Fibroblast of lung (primary cell): ENCODE data around the gene EIF2AK2. TPM values are rescaled to one million over a fixed set of nuclear protein-coding genes. Genes with fewer than 3 reads are reported as not detected.

Experiments used
- DNase-seq, 2 donors: peaks; one replicate each; pipeline versions ENCODE4 v3.0.0 to v3.0.0-alpha.2; 2010; ENCODE audit warnings: low read depth in 2 of 2
- H2AFZ ChIP-seq: 2 replicates; pipeline ENCODE4 v1.5.1; 2012; ENCODE audit warnings: low read length, control low read depth, inconsistent platforms
- H3K27ac ChIP-seq: 2 replicates; pipeline ENCODE4 v1.5.1; 2011; ENCODE audit warnings: low read length, control low read depth; ENCODE audit not compliant: insufficient read depth
- H3K27me3 ChIP-seq: 2 replicates; pipeline ENCODE4 v1.5.1; 2011; ENCODE audit warnings: mild to moderate bottlenecking, low read length; ENCODE audit not compliant: control insufficient read depth, insufficient read depth
- H3K36me3 ChIP-seq: 2 replicates; pipeline ENCODE4 v1.5.1; 2011; ENCODE audit warnings: low read length; ENCODE audit not compliant: control insufficient read depth, insufficient read depth
- H3K4me1 ChIP-seq: 2 replicates; pipeline ENCODE4 v1.5.1; 2011; ENCODE audit warnings: low read length; ENCODE audit not compliant: control insufficient read depth, insufficient read depth; ENCODE audit errors: extremely low read depth
- H3K4me2 ChIP-seq: 2 replicates; pipeline ENCODE4 v1.5.1; 2011; ENCODE audit warnings: low read length, control low read depth; ENCODE audit not compliant: insufficient read depth; ENCODE audit errors: extremely low read depth
- H3K4me3 ChIP-seq, 4 experiments: fragments of 200-600 bp in 1 of 4; sonication (generic) in 1 of 4; replicated peaks in 1 of 4; 2 replicates each; pipeline ENCODE4 v1.5.1; 2011 to 2016; ENCODE audit warnings: low read length in 4 of 4, low read depth in 3 of 4, mild to moderate bottlenecking in 3 of 4, control low read depth in 2 of 4, inconsistent platforms in 1 of 4, mixed read lengths in 1 of 4; ENCODE audit not compliant: insufficient read depth in 1 of 4; ENCODE audit errors: control extremely low read depth in 1 of 4
- H3K79me2 ChIP-seq: 2 replicates; pipeline ENCODE4 v1.5.1; 2012; ENCODE audit warnings: mild to moderate bottlenecking, low read length, inconsistent platforms; ENCODE audit not compliant: control insufficient read depth, insufficient read depth
- H3K9ac ChIP-seq: 2 replicates; pipeline ENCODE4 v1.5.1; 2011; ENCODE audit warnings: mild to moderate bottlenecking, low read length, control low read depth; ENCODE audit not compliant: insufficient read depth
- H3K9me3 ChIP-seq: 2 replicates; pipeline ENCODE4 v1.5.1; 2012; ENCODE audit warnings: low read depth, low read length; ENCODE audit not compliant: control insufficient read depth, insufficient read depth
- H4K20me1 ChIP-seq: 2 replicates; pipeline ENCODE4 v1.5.1; 2011; ENCODE audit warnings: low read length; ENCODE audit not compliant: control insufficient read depth, insufficient read depth; ENCODE audit errors: extremely low read depth
- CTCF ChIP-seq, 2 donors: IDR thresholded peaks in 1 of 2; conservative IDR thresholded peaks in 1 of 2; 1 replicate in 1 of 2; 2 replicates in 1 of 2; pipeline ENCODE4 v1.5.1; 2011 to 2012; ENCODE audit warnings: low read length in 2 of 2, control low read depth in 1 of 2, inconsistent platforms in 1 of 2, low read depth in 1 of 2, mild to moderate bottlenecking in 1 of 2
- EZH2 ChIP-seq: IDR thresholded peaks from 2 replicates; pipeline ENCODE4 v1.5.1; 2012; ENCODE audit warnings: low read length, control low read depth, mild to moderate bottlenecking; ENCODE audit errors: missing control alignments
- polyA plus RNA-seq, 2 donors: library from polyadenylated mRNA; depleted of rRNA in 1 of 2; stranded (reverse) in 1 of 2; unstranded in 1 of 2; fragments of >200 nt; gene quantifications; 2 replicates each; pipeline ENCODE4 v1.2.1, GENCODE V29; 2011 to 2012; ENCODE audit warnings: missing spikeins in 1 of 2
- total RNA-seq: library from RNA; depleted of rRNA; stranded (reverse); fragments of >200 nt; gene quantifications from 2 replicates; pipeline ENCODE4 v1.2.1, GENCODE V29; 2014

Gene EIF2AK2
- total and polyA plus RNA-seq, 2 donors (not counting 1 experiment from before 2014, with no cell fraction given) = 32.0 to 39.9 TPM

- no peaks in the 10 kb centered on the region for H3K36me3 ChIP-seq
- no peak overlapping the region for H3K4me3 ChIP-seq
- H3K27me3 ChIP-seq = no peaks in the 10 kb centered on the region
- TF ChIP-seq EZH2 = no peak
- no peak for TF ChIP-seq CTCF (conservative IDR thresholded peaks at IDR 0.05 in 1 of 2, IDR thresholded peaks at IDR 0.05 in 1 of 2; ENCODE audit: low read depth in 1 of 2, low read length in 2 of 2)
- H2AFZ ChIP-seq = no peak overlapping the region
- no peaks in the 10 kb centered on the region for H3K79me2 ChIP-seq
- H3K4me1 ChIP-seq = no peaks in the 10 kb centered on the region
- DNase-seq = no peak
- H3K27ac ChIP-seq = no peak overlapping the region
- H3K9me3 ChIP-seq = no peaks in the 10 kb centered on the region
- H4K20me1 ChIP-seq = no peaks in the 10 kb centered on the region
- no peak overlapping the region for H3K4me2 ChIP-seq
- H3K9ac ChIP-seq = no peak overlapping the region
Measured at GRCh38 chr2:37173741-37174140, 17.0 kb upstream of the EIF2AK2 start.

GRCh38 chr2:37171624-37171950 lies 14.8 kb upstream of the EIF2AK2 start:
- no peak for DNase-seq
- H3K4me3 ChIP-seq = no peak overlapping the region
- H2AFZ ChIP-seq = no peak overlapping the region
- H3K4me2 ChIP-seq = no peak overlapping the region
- TF ChIP-seq EZH2 = no peak
- no peaks in the 10 kb centered on the region for H3K36me3 ChIP-seq
- no peak overlapping the region for H3K27ac ChIP-seq
- no peaks in the 10 kb centered on the region for H4K20me1 ChIP-seq
- no peaks in the 10 kb centered on the region for H3K27me3 ChIP-seq
- H3K9me3 ChIP-seq = no peaks in the 10 kb centered on the region
- no peaks in the 10 kb centered on the region for H3K4me1 ChIP-seq
- H3K79me2 ChIP-seq = no peaks in the 10 kb centered on the region
- no peak overlapping the region for H3K9ac ChIP-seq

- no peaks in the 10 kb centered on the region for H3K36me3 ChIP-seq
- H2AFZ ChIP-seq = no peak overlapping the region
- TF ChIP-seq EZH2 (no peak), CTCF (conservative IDR thresholded peaks at IDR 0.05 in 1 of 2, IDR thresholded peaks at IDR 0.05 in 1 of 2; ENCODE audit: low read depth in 1 of 2, low read length in 2 of 2) (peak; percentile 75 to 81)
- no peaks in the 10 kb centered on the region for H3K79me2 ChIP-seq
- H4K20me1 ChIP-seq = no peaks in the 10 kb centered on the region
- no peak overlapping the region for H3K4me2 ChIP-seq
- no peaks in the 10 kb centered on the region for H3K4me1 ChIP-seq
- no peak overlapping the region for H3K27ac ChIP-seq
- H3K9ac ChIP-seq = no peak overlapping the region
- H3K4me3 ChIP-seq = no peak overlapping the region
- H3K27me3 ChIP-seq = no peaks in the 10 kb centered on the region
- DNase-seq = peak; percentile 39 to 63
- no peaks in the 10 kb centered on the region for H3K9me3 ChIP-seq
Measured at GRCh38 chr2:37168217-37168981, 11.6 kb upstream of the EIF2AK2 start.
